ENCODE results near the gene NOLC1. TPM values are rescaled to one million over a fixed set of nuclear protein-coding genes. Genes with fewer than 3 reads are reported as not detected.

The NOLC1 gene
- total and polyA plus RNA-seq, 4 donors = 21.8 to 60.9 (median 36.6) TPM

DNA sequence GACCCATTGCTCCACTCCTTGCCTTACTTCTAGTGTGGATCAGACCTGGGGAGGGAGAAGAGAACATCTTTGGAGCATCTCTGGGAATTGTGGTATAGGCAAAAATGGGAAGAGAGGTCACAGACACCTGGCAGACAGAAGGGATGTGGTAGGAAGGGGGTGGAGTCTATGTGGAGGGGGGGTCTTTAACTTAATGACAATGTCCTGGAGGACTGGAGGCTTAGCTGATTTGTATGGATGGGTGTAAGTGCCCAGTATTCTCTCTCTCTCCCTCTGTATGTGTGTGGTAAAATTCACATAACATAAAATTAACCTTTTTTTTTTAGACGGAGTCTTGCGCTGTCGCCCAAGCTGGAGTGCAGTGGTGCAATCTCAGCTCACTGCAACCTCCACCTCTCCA is 29.0 kb upstream of the NOLC1 start:
- Histone ChIP-seq H3K36me3 (ENCODE audit: control insufficient read depth in 4 of 4, insufficient read depth in 4 of 4, low read length in 4 of 4) (no peaks in the 10 kb centered on the region), H3K9ac (ENCODE audit: insufficient read depth in 1 of 2, low read length in 2 of 2) (no peak overlapping the region), H3K4me3 (no peak overlapping the region), H3K4me1 (ENCODE audit: control insufficient read depth in 5 of 5, insufficient read depth in 5 of 5, low read length in 5 of 5) (peaks cover 0 to 27% (median 17%) of the 10 kb centered on the region in 5 donors), H3K27ac (ENCODE audit: low read depth in 1 of 2, low read length in 1 of 2) (peak overlapping the region in 1 of 2 donors; percentile 26), H3K27me3 (ENCODE audit: control insufficient read depth in 3 of 3, insufficient read depth in 3 of 3, low read length in 2 of 3) (no peaks in the 10 kb centered on the region), H3K9me3 (ENCODE audit: control insufficient read depth in 4 of 4, insufficient read depth in 3 of 4, low read length in 3 of 4) (no peaks in the 10 kb centered on the region)
- DNase-seq (no peak), ATAC-seq (ENCODE audit: insufficient read depth, low FRiP score) (no peak)
- WGBS, 2 donors = 88 to 89% methylated on average over 3 of the region's 3 CpGs
- TF ChIP-seq, protein P1, sequence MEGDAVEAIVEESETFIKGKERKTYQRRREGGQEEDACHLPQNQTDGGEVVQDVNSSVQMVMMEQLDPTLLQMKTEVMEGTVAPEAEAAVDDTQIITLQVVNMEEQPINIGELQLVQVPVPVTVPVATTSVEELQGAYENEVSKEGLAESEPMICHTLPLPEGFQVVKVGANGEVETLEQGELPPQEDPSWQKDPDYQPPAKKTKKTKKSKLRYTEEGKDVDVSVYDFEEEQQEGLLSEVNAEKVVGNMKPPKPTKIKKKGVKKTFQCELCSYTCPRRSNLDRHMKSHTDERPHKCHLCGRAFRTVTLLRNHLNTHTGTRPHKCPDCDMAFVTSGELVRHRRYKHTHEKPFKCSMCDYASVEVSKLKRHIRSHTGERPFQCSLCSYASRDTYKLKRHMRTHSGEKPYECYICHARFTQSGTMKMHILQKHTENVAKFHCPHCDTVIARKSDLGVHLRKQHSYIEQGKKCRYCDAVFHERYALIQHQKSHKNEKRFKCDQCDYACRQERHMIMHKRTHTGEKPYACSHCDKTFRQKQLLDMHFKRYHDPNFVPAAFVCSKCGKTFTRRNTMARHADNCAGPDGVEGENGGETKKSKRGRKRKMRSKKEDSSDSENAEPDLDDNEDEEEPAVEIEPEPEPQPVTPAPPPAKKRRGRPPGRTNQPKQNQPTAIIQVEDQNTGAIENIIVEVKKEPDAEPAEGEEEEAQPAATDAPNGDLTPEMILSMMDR (IDR thresholded peaks at IDR 0.05; ENCODE audit: control extremely low read depth, extremely low read depth) = no peak

DNA sequence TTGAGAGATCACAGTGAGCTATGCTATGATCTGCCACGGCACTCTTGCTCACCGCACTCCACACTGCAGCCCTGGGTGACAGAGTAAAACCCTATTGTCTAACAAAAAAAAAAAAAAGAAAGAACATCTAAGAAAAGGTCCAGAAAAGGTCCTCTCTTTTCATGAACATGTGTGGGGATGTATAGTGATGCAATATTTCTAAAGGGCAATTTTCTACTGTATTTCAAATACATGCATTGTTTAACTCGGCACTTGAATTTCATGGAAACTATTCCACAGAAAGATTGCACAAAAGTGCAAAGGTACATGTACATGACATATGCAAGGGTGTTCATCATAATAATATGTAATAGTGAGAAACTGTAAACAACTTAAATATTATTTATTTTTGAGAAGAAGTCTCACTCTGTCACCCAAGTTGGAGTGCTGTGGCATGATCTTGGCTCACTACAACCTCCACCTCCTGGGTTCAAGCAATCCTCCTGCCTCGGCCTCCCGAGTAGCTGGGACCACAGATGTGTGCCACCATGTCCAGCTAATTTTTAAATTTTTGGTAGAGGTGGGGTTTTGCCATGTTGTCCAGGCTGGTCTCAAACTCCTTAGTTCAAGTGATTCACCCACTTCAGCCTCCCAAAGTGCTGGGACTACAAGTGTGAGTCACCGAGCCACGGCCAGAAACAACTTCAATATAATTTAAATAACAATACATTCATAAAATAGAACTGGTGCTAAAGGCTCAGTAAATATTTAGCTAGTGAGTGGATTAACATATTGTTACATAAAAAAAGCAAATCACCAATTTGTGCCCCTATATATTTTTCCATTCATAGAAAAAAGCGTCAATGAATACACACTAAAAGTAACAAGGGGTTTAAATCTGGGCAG is 20.7 kb upstream of the NOLC1 start:
- Histone ChIP-seq H3K27me3 (ENCODE audit: control insufficient read depth in 3 of 3, insufficient read depth in 3 of 3, low read length in 2 of 3) (no peaks in the 10 kb centered on the region), H3K27ac (ENCODE audit: low read depth in 1 of 2, low read length in 1 of 2) (no peak overlapping the region), H3K36me3 (ENCODE audit: control insufficient read depth in 4 of 4, insufficient read depth in 4 of 4, low read length in 4 of 4) (no peaks in the 10 kb centered on the region), H3K9ac (ENCODE audit: insufficient read depth in 1 of 2, low read length in 2 of 2) (no peak overlapping the region), H3K4me1 (ENCODE audit: control insufficient read depth in 5 of 5, insufficient read depth in 5 of 5, low read length in 5 of 5) (peaks cover 8 to 25% (median 13%) of the 10 kb centered on the region in 5 donors), H3K9me3 (ENCODE audit: control insufficient read depth in 4 of 4, insufficient read depth in 3 of 4, low read length in 3 of 4) (no peaks in the 10 kb centered on the region), H3K4me3 (no peak overlapping the region)
- ATAC-seq (ENCODE audit: insufficient read depth, low FRiP score) = no peak
- WGBS, 2 donors = 88 to 91% methylated on average over 8 of the region's 8 CpGs
- no peak for DNase-seq
- TF ChIP-seq, protein P1 (IDR thresholded peaks at IDR 0.05; ENCODE audit: control extremely low read depth, extremely low read depth) = no peak

DNA sequence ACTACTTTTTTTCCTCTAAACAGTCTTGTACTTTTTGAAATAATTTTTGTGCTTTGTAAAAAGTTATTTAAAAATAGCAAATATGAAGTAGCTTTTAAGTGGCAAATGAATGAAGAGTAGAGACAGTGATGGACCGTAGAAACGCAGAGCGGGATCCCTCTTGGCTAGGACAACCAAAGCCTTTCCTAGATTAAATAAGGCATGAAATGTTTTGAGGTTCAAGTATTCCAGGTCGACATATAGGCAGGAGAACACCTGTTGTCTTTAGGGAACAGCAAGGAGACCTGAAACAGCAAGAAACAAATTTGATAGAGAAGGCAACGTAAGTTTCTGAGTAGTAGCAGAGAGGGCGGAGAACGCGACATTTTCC is 20.0 kb upstream of the NOLC1 start:
- WGBS, 2 donors = 23 to 28% methylated on average over 8 of the region's 8 CpGs
- Histone ChIP-seq H3K27ac (ENCODE audit: low read depth in 1 of 2, low read length in 1 of 2) (peak overlapping the region; percentile 14 to 79), H3K4me3 (no peak overlapping the region), H3K9me3 (ENCODE audit: control insufficient read depth in 4 of 4, insufficient read depth in 3 of 4, low read length in 3 of 4) (no peaks in the 10 kb centered on the region), H3K36me3 (ENCODE audit: control insufficient read depth in 4 of 4, insufficient read depth in 4 of 4, low read length in 4 of 4) (no peaks in the 10 kb centered on the region), H3K4me1 (ENCODE audit: control insufficient read depth in 5 of 5, insufficient read depth in 5 of 5, low read length in 5 of 5) (peaks cover 8 to 25% (median 13%) of the 10 kb centered on the region in 5 donors), H3K9ac (ENCODE audit: insufficient read depth in 1 of 2, low read length in 2 of 2) (no peak overlapping the region), H3K27me3 (ENCODE audit: control insufficient read depth in 3 of 3, insufficient read depth in 3 of 3, low read length in 2 of 3) (no peaks in the 10 kb centered on the region)
- DNase-seq (no peak), ATAC-seq (ENCODE audit: insufficient read depth, low FRiP score) (no peak)
- TF ChIP-seq, protein P1 (IDR thresholded peaks at IDR 0.05; ENCODE audit: control extremely low read depth, extremely low read depth) = no peak

All from lung (tissue), 12 donors.